HG03045 (cell line): Measurements from ENCODE around the gene SEC14L5.
"Not testable (repeated sequence)": the region's sequence is repeated elsewhere in the genome, so short reads cannot be mapped to it uniquely, and the experiment has no call there.

Experiments used
- ATAC-seq: cut with Tn5 transposase; IDR thresholded peaks from one replicate; pipeline ENCODE4 v1.9.1; 2021; ENCODE audit warnings: mild to moderate bottlenecking, moderate library complexity; ENCODE audit not compliant: unreplicated experiment

SEC14L5 gene

GRCh38 chr16:5032748-5033167 is 74.6 kb downstream of the SEC14L5 start:
- no peak for ATAC-seq

- ATAC-seq: peak; percentile 81
Measured at GRCh38 chr16:5033256-5034166, 75.4 kb downstream of the SEC14L5 start, which contains the start of gene NAGPA. Gene NAGPA, minus strand, starts transcription at chr16:5033935. Its CDS starts 21 bp downstream, at chr16:5033914.

GRCh38 chr16:5034167-5034523 is 76.0 kb downstream of the SEC14L5 start:
- no peak for ATAC-seq

DNA sequence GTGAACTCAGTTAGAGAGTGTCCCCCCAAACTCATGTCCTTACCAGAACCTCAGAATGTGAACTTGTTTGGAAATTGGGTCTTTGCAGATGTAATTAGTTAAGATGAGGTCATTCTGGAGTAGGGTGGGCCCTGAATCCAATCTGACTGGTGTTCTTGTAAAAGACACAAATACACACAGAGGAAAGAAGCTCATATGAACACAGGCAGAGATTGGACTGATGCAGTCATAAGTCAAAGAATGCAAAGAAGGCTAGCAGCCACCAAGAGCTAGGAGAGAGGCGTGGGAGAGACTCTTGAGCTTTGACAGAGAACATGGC is 77.7 kb downstream of the SEC14L5 start:
- no peak for ATAC-seq

DNA sequence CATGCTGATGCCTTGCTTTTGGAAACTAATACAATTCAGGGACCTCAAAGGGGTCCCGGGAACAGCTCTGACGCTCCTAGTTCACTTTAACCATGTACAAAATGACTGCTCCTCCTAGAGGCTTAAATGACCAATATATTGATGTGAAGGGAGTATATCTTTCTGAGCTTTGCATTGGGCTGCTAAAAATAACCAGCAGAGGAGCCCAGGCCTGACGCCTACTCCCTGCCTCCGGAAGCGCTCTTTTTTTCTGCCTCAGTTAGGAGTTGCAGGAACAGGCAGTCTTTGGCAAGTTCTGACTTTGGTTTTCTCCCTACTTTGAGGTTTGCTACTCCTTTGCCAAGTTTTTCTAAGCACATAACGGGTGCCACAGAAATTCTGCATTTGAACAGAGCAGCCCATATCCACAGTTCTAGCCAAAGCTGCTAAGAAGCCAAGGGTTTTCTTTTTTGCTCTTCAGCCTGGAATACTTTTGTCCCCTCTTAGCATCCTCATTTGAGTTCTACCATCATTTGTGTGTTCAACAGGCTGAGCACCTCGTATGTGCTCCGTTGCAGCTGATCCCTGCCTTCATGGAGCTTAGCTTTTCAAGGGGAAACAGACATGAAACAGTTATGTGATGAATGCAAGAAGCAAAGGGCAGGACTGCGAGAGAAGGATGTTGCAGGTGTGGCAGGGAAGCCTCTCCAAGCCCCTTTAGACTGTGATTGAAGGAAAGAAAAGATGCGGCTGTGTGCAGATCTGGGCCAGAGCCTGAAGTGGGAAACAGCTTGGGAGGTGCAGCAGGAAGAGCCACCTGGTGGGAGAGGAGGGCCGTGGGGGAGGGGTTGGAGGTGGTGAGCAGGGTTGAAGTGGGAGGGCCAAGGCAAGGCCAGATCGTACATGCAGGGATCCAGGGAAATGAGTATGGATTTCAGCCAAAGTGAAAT is 78.4 kb downstream of the SEC14L5 start:
- ATAC-seq: no peak

GRCh38 chr16:5040451-5040850 is 82.3 kb downstream of the SEC14L5 start:
- no peak for ATAC-seq

- no peak for ATAC-seq
Measured at GRCh38 chr16:5041600-5042133, 83.5 kb downstream of the SEC14L5 start.

DNA sequence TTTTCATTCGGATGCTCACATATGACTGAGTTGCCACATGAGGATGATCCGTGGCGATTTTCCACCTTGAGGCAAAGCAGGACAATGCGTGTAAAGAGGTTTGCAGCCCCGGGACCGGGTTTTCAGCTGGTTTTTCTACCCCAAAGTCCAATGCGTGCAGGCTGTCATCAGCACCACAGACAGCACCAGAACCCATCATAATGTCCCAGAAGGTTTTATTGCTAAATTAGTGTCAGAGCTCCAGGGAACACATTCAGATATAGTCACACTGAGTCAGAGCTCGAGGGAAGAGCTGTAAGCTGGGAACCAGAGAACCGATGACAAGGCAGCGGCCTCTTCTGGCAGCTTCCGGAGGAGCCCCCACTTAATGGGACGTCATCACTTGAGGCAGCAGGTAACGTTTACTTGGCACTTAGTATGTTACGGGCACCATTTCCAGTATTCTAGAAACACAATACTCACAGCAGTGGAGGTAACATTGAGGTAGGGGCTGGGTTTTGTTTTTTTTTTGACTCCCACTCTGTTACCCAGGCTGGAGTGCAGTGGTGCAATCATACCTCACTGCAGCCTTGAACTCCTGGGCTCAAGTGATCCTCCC is 84.5 kb downstream of the SEC14L5 start:
- ATAC-seq: no peak

DNA sequence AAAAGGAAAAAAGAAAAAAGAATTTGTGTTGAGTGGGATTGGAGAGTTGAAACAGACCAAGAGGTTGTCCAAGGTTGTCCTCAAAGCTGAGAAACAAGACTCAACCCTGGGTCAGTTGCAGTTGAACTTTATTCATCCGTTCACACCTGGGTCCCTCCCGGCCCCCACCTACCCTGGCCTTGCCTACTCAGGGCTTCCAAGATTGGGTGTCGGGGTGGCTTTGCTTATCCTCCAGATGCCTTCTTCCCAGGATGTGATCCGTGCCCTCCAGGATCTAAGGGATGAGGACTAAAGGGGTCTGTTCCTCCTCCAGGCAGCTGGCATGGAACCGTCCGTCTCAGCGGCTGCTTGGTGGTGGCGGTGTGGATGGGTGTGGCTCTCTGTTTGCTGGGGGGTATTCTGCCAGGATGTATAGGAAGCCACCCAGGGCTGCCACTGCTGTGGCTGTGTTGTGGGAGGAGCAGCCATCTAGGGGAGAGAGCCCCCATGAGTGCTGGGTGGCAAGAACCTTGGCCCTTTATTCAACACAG is 85.9 kb downstream of the SEC14L5 start:
- ATAC-seq: no peak

DNA sequence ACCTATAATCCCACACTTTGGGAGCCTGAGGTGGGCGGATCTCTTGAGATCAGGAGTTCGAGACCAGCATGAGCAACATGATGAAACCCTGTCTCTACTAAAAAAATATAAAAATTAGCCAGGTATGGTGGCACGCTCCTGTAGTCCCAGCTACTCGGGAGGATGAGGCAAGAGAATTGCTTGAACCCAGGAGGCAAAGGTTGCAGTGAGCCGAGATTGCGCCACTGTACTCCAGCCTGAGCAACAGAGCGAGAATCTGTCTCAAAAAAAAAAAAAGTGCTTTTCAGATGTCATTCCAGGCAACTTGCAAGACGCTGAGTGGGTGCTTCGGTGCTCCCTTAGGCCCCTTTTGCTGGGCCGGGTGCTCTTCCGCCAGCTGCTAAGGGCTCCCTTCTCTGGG is 86.5 kb downstream of the SEC14L5 start:
- ATAC-seq: not testable (repeated sequence)

DNA sequence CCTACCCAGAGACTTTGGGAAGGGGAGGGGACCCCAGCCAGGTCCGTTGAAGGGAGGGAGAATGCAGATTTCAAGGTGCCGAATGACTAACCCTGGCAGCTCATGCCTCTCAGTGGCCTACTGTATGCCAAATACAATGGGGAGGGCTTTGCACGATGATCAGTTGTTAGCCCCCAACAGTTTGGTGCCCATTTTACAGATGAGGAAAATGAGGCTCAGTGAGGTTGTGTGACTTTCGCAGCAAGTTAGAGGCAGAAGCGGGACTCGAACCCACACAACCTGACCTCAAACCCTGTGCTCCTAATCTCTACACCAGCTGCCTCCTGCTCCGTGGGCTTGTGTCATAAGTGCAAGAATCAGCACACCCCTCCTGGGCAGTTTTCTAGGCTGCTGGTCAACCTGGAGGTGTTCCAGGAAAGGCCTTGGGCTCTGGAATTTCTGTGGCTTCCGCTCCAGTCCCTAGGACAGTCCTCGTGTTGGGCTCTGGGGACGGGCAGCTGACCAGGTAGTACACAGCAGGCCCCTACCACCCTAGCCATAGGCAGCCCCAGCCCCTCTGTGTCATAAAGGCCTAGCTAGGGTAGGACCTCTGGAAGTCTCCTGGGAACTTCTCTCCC is 87.5 kb downstream of the SEC14L5 start:
- ATAC-seq: no peak

DNA sequence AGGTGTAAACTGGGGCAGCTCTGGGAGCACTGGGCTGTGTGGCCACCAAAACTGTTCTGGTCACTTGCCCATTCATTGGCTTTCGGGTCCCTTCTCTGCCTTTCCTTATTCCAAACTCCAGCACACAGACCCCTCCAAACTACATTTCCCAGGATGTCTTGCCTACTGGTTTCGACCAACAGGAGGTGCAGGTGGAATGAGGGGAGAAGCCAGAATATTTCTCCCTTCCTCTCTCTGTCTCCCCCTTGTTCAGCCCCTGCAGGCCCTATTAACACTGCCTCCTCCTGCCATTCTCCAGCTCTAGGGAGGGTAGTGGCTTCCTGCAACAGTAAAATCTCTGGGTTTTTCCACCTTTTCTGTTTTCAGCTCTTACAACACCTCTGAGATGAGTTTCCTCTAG is 88.8 kb downstream of the SEC14L5 start:
- no peak for ATAC-seq

GRCh38 chr16:5054876-5055865 is 97.0 kb downstream of the SEC14L5 start:
- no peak for ATAC-seq

DNA sequence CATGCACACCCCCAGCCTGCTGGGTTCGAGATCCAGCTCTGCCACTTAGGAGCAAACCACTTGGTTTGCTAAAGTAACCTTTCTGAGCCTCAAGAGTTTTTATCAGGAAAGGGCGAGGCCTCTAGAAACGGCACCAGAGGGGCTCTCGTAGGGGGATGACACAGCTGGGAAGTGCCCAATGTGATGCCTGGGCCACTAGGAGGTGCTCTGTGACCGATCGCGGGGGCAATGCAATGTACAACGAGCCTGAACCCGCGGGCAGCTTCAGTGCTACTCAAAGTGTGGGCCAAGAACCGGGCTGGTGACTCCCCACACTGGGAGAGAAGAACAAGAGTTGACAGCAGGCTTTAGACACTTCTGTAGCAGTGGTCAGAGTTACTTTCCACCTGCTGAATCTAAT is 98.2 kb downstream of the SEC14L5 start:
- ATAC-seq: no peak

GRCh38 chr16:5058476-5058875 is 100.3 kb downstream of the SEC14L5 start:
- ATAC-seq: no peak

- ATAC-seq: no peak
Measured at GRCh38 chr16:5059386-5060072, 101.4 kb downstream of the SEC14L5 start.

DNA sequence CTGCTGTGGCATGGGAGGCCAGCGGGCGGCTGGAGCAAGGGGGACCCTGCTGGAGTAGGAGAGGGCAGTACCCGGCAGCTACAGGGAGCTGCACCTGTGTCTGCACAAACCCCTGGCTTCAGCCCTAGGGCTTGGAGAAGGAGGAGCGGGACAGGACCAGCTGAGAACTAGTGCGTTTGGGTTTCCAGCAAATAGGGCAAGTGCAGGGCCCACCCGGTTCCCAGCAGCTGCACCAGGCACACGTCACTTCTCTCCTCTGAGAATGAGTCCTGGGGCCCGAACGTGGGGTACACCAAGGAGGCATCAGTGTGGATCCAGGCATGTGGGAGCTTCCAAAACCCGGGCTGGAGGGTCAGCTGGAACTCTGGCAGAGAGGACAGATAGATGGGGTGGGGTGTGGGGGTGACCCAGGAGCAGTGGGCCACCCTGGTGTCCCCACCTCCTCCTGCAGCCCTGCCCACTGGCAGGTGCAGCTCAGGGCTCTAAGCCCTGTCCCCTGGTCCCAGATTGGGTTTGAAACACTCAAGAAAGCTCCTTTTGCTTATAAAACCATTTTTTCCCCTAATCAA is 102.0 kb downstream of the SEC14L5 start:
- ATAC-seq: no peak

- no peak for ATAC-seq
Measured at GRCh38 chr16:5062051-5062450, 103.9 kb downstream of the SEC14L5 start.
